ENCODE results near the gene ERICH3.

The ERICH3 gene, protein sequence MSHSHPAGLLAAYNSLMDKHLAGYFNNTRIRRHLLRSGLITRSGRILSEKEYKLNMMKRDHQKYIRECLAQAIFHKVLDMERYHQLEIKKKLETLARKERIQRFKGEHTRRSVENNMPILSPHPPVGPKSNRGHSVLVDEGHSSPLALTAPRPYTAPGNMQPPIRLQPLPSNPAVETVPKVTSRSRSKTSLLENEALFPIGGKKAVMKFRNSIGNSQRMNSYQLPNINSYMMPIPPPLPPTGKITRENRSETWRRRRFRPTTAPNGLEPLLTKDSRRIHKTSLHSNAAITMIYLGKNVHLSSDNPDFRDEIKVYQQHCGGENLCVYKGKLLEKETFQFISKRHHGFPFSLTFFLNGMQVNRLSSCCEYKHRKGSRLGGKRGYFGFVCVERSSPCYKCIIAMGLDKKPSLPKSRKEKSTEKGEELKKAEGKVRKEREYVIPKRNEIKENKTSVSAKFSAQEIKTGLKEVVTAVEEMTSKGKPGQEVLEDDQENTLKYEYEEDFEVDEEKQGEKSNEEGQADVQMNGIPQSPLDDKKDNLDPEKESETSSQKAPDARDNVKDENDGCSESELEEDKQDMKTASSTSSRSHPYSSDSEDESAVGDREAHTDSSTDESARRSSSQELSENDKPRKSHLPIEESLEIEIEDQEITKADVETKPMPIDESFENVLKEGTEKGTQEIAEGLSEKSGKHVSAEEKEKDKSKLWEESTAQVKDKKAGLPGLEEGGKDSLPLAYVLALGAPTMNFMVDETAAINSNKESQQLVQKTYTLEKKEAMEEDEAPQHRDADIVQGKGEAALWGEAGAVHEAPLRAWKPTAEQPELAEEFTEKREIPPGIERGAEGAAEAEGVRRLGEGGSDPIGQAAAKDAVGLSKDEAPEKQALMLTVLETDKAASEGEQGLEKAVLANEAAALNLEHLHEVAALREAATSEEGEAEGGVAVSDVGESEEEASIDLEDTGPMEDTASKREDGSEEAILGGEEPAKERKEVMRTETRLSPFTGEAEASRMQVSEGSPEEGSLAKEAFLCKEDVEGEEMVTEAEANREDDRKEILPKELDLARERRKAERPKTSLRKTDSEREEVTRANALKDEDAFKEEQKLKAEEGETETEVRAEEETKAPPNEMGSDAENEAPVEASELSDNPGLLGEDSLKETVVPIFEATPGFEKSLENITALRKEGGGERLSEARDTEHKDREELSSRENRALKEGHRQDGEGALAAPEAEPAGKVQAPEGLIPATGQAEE (N-terminal part only)

DNA sequence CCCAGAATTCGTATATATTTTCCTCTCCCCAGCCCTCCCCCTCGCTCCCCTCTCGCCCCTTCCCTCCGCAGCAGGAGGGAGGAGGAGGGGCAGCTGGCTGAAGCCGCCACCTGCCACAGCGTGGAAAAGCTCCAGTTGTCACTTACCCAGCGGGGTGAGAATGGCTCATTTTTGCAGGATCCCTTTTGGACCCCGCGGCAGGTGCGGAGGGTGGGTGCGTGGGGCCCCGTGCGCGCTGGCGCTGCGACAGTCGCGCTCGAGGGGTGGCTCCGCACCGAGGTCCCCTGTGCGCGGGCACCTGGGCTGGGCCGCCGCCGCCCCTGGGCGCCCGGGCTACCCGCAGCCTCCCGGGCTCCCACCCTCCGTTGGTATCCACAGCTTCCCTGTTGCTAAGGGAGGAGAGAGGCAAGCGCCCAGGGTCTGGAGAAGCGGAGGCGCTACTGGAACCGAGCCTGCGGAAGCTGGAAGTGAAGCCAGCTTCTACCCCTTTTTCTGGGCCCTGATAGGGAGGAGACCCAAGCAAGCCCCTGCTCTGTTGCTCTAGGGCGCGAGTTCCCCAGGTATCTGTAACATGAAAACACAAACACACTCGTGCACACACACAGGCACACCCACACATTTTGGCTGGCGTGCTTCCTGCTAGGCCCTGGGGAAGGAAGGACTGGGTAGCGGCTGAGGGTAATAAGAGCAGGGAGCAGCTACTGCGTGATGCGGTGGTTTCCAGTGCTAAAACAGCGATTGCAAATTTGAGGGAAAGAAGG is at the start of gene ERICH3:
Gene ERICH3, minus strand, starts transcription at position 442 of the 761 bp plus-strand sequence. Its CDS starts 273 bp downstream, at position 169.
- H3K27me3 ChIP-seq (ENCODE audit: control insufficient read depth in 1 of 2, insufficient read depth in 2 of 2, low read length in 2 of 2), result peaks cover 7 to 11% of the 10 kb centered on the region in 2 donors
- H3K9ac ChIP-seq (ENCODE audit: low read length), result no peak within 1 kb of the TSS
- H3K4me1 ChIP-seq (ENCODE audit: insufficient read depth, low read length), result no peaks in the 10 kb centered on the region
- no peaks in the 10 kb centered on the region for H3K9me3 ChIP-seq (ENCODE audit: low read length)
- H3K27ac ChIP-seq (ENCODE audit: low read depth, low read length), result no peak within 1 kb of the TSS
- H3K36me3 ChIP-seq (ENCODE audit: insufficient read depth, low read length), result no peaks in the 10 kb centered on the region
- H3K4me3 ChIP-seq (ENCODE audit: low read depth in 1 of 2, low read length in 2 of 2), result peak within 1 kb of the TSS; percentile 24 to 47

DNA sequence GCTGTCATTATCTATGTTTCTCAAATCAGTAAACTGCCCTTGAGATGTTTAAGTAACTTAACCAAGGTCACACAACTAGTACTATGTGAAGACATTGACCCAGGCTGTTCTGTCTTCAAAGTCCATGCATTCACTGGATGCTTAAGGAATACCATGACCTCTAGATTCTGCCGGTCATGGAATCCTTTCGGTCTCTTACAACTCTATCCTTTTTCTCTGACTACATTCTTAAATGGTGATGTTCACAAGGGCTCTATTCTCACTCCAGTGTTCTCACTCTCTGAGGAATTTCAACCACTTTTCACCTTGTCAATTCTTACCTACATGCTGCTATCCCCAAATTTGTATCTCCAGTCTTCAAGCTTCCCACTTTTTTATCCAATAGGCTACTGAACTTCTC is 44.0 kb upstream of the ERICH3 start:
- Histone ChIP-seq H3K36me3 (ENCODE audit: insufficient read depth, low read length) (peaks cover 67% of the 10 kb centered on the region), H3K27me3 (ENCODE audit: control insufficient read depth in 1 of 2, insufficient read depth in 2 of 2, low read length in 2 of 2) (no peaks in the 10 kb centered on the region), H3K4me3 (ENCODE audit: low read depth in 1 of 2, low read length in 2 of 2) (no peak overlapping the region), H3K4me1 (ENCODE audit: insufficient read depth, low read length) (peaks cover 12% of the 10 kb centered on the region), H3K27ac (ENCODE audit: low read depth, low read length) (no peak overlapping the region), H3K9me3 (ENCODE audit: low read length) (no peaks in the 10 kb centered on the region), H3K9ac (ENCODE audit: low read length) (no peak overlapping the region)

DNA sequence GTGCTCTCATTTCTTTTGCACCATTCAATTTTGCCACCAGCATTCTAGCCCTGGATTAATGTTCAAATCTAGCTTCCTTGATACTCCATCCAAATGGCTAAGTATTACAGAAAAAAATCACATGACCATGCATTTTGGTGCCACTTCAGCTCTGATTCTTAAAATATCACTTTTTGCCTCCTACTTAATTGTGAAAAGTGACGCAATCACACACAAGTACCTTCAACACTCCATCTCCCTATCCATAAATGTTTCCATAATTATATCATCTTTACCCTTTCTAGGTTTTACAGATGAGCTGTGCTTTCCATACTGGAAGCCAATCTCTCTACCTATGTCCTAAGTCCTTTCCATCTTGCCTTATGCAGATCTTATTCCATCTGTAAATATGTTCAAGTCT is 43.2 kb upstream of the ERICH3 start:
- Histone ChIP-seq H3K9me3 (ENCODE audit: low read length) (no peaks in the 10 kb centered on the region), H3K4me3 (ENCODE audit: low read depth in 1 of 2, low read length in 2 of 2) (no peak overlapping the region), H3K9ac (ENCODE audit: low read length) (no peak overlapping the region), H3K27me3 (ENCODE audit: control insufficient read depth in 1 of 2, insufficient read depth in 2 of 2, low read length in 2 of 2) (no peaks in the 10 kb centered on the region), H3K27ac (ENCODE audit: low read depth, low read length) (no peak overlapping the region), H3K36me3 (ENCODE audit: insufficient read depth, low read length) (peaks cover 59% of the 10 kb centered on the region), H3K4me1 (ENCODE audit: insufficient read depth, low read length) (peaks cover 12% of the 10 kb centered on the region)

DNA sequence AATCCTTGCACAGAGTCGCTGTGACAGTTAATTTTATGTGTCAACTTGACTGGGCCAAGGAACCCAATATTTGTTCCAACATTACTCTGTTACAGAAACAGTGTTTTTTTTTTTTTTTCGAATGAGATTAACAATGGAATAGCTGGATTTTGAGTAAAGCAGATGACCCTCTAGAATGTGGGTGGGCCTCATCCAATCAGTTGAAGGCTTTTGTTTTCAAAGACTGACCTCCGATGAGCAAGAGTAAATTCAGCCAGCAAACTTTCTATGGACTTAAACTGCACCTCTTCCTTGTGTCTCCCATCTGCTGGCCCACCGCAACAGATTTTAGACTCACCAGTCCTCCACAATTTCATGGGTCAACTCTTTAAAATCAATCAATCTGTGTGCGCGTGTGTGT is 42.2 kb upstream of the ERICH3 start:
- Histone ChIP-seq H3K4me3 (ENCODE audit: low read depth in 1 of 2, low read length in 2 of 2) (no peak overlapping the region), H3K27ac (ENCODE audit: low read depth, low read length) (no peak overlapping the region), H3K4me1 (ENCODE audit: insufficient read depth, low read length) (peaks cover 12% of the 10 kb centered on the region), H3K36me3 (ENCODE audit: insufficient read depth, low read length) (peaks cover 54% of the 10 kb centered on the region), H3K9ac (ENCODE audit: low read length) (no peak overlapping the region), H3K27me3 (ENCODE audit: control insufficient read depth in 1 of 2, insufficient read depth in 2 of 2, low read length in 2 of 2) (no peaks in the 10 kb centered on the region), H3K9me3 (ENCODE audit: low read length) (no peaks in the 10 kb centered on the region)

DNA sequence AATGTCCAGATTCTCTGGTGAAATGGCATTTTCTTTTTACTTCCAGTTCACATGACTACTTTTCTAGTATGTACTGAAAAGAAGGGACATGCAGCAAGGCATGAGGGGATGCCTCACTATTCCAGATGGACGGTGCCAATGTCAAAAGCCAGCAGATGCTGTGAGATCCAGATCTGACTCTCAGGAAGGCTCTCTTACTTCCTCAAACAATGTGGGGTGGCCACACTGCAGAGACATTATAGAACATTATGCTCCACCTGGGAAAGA is 41.6 kb upstream of the ERICH3 start:
- Histone ChIP-seq H3K36me3 (ENCODE audit: insufficient read depth, low read length) (peaks cover 57% of the 10 kb centered on the region), H3K4me1 (ENCODE audit: insufficient read depth, low read length) (peaks cover 12% of the 10 kb centered on the region), H3K4me3 (ENCODE audit: low read depth in 1 of 2, low read length in 2 of 2) (no peak overlapping the region), H3K27me3 (ENCODE audit: control insufficient read depth in 1 of 2, insufficient read depth in 2 of 2, low read length in 2 of 2) (no peaks in the 10 kb centered on the region), H3K9ac (ENCODE audit: low read length) (no peak overlapping the region), H3K27ac (ENCODE audit: low read depth, low read length) (no peak overlapping the region), H3K9me3 (ENCODE audit: low read length) (no peaks in the 10 kb centered on the region)

DNA sequence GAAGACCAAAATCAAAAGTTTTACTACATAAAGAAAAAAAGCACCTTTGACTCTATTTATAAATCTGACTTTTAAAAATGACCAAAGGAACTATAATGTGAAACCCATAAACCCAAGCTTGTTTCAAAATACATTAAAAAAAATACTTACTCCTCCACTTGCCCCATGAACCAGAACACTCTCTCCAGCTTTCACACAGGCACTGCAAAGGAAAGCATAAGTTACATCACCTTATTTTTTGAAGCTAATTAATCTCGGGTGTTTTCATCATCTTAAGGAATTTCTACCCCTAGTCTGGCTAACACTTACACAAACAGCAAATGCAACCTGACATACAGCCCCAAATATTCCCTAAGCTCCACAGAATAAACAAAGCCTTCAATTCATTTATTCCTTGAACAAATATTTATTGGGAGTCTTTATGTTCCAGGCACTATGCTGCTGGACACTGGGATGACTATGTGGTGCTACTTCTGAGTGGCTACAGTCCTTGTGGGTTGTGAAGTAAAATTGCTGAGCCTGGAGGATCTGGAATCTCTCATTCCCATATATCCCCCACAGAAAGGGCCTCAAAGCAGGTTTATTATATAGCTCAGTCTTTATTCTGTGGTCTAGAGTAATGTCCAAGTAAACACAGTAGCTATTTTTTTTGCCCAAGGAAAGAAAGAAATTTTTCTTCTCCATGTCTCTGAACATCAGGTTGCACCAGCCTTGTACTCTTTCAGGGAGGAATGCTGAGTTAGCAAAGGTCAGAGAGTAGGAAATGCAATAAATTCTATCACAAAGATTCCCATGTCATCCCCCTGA is 41.0 kb upstream of the ERICH3 start:
- Histone ChIP-seq H3K4me1 (ENCODE audit: insufficient read depth, low read length) (peaks cover 12% of the 10 kb centered on the region), H3K36me3 (ENCODE audit: insufficient read depth, low read length) (peaks cover 54% of the 10 kb centered on the region), H3K9ac (ENCODE audit: low read length) (no peak overlapping the region), H3K27me3 (ENCODE audit: control insufficient read depth in 1 of 2, insufficient read depth in 2 of 2, low read length in 2 of 2) (no peaks in the 10 kb centered on the region), H3K27ac (ENCODE audit: low read depth, low read length) (no peak overlapping the region), H3K4me3 (ENCODE audit: low read depth in 1 of 2, low read length in 2 of 2) (no peak overlapping the region), H3K9me3 (ENCODE audit: low read length) (no peaks in the 10 kb centered on the region)

DNA sequence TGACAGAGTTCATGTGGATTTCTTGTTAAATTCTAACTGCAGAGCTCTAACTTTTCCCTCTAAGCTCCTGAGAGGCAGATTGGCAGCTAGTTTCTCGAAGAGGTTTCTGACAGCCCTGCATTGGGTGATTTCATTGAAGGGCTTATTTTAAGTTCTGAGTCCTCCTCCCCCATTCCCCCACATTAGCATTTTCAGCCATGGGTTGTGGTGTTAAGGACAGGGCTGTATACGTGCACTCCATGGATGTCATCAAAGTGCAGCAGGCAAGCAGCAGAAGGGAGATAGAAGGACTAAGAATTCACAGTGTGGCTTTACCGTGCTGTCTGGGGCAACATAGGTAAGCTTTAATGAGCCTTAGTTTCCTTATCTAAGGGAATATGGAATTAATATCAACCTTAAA is 40.3 kb upstream of the ERICH3 start:
- Histone ChIP-seq H3K27ac (ENCODE audit: low read depth, low read length) (no peak overlapping the region), H3K36me3 (ENCODE audit: insufficient read depth, low read length) (peaks cover 57% of the 10 kb centered on the region)

DNA sequence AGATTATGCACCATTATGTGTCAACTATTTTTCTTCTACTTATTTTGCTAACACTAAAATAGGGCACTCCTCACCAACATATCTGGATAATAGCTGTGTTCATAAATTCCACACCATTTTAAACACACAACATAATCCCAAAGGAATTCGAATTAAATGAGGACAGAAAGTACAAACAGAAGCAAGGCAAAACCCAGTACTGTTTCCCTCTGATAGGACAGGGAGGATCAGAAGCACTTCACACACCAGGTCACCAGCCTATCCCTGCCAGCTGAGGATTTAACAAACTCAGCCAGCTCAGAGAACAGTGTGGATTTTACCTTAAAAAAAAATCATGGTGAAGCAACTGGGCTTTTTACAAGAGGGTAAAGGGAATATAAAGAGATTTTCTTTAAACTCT is 39.3 kb upstream of the ERICH3 start:
- H3K27me3 ChIP-seq (ENCODE audit: control insufficient read depth in 1 of 2, insufficient read depth in 2 of 2, low read length in 2 of 2), result no peaks in the 10 kb centered on the region
- H3K9ac ChIP-seq (ENCODE audit: low read length), result no peak overlapping the region
- no peak overlapping the region for H3K27ac ChIP-seq (ENCODE audit: low read depth, low read length)
- H3K36me3 ChIP-seq (ENCODE audit: insufficient read depth, low read length), result peaks cover 58% of the 10 kb centered on the region
- H3K4me1 ChIP-seq (ENCODE audit: insufficient read depth, low read length), result peaks cover 12% of the 10 kb centered on the region
- no peak overlapping the region for H3K4me3 ChIP-seq (ENCODE audit: low read depth in 1 of 2, low read length in 2 of 2)
- H3K9me3 ChIP-seq (ENCODE audit: low read length), result no peaks in the 10 kb centered on the region

More for the DNA sequence above, 40.3 kb upstream of the ERICH3 start:
- Histone ChIP-seq H3K9ac (ENCODE audit: low read length) (no peak overlapping the region), H3K27me3 (ENCODE audit: control insufficient read depth in 1 of 2, insufficient read depth in 2 of 2, low read length in 2 of 2) (no peaks in the 10 kb centered on the region), H3K4me3 (ENCODE audit: low read depth in 1 of 2, low read length in 2 of 2) (no peak overlapping the region), H3K9me3 (ENCODE audit: low read length) (no peaks in the 10 kb centered on the region), H3K4me1 (ENCODE audit: insufficient read depth, low read length) (peaks cover 12% of the 10 kb centered on the region)

DNA sequence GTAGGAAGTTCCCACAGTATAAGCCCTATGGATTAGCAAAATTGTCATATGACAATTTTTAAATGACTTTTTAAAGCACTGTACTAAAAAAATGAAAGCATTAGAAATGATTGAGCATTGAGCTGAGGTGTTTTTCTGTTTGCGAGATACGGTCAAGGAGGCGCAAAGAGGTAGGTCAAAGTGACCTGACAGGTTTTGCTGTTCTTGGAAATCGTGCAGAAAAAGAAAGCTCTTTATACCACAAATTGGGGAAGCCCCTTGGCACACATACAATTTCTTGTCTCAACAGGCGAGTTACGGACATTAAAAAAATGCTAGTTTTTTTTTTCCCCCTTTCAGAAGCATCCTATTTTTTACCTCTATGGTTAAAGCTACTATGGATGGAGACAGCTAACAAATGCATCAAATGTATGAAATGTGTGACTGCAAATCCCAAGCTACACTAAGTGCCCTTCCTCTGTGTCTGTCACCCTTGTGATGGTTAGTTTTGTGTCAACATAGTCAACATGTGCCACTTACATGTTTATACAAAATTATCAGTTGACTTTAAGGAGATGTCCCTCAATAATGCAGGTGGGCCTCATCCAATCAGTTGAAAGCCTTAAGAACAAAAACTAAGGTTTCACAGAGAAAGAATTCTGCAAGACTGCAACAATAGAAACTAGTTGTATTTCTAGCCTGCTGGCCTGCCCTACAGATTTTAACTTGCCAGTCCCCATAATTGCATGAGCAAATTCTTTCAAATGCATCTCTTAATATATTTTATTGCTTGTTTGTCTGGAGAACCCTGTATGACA is 30.0 kb upstream of the ERICH3 start:
- Histone ChIP-seq H3K9ac (ENCODE audit: low read length) (no peak overlapping the region), H3K27ac (ENCODE audit: low read depth, low read length) (no peak overlapping the region), H3K4me3 (ENCODE audit: low read depth in 1 of 2, low read length in 2 of 2) (no peak overlapping the region), H3K4me1 (ENCODE audit: insufficient read depth, low read length) (no peaks in the 10 kb centered on the region), H3K27me3 (ENCODE audit: control insufficient read depth in 1 of 2, insufficient read depth in 2 of 2, low read length in 2 of 2) (no peaks in the 10 kb centered on the region), H3K9me3 (ENCODE audit: low read length) (no peaks in the 10 kb centered on the region), H3K36me3 (ENCODE audit: insufficient read depth, low read length) (peaks cover 43% of the 10 kb centered on the region)

DNA sequence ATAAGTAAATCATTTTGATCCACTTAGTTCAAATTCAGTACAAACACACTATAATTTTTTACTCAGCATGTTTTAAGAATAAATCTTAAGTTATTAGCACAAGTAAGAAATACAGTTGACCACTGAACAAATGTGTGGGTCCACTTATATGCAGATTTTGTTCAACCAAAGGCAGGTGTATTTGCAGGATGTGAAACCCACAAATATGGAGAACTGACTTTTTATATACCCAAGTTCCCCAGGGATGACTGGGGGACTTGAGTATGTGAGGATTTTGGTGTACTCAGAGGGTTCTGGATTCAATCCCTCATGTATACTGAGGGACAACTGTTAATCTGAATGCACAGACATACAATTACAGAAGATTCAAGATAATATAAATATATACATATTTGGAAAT is 25.7 kb upstream of the ERICH3 start:
- Histone ChIP-seq H3K27me3 (ENCODE audit: control insufficient read depth in 1 of 2, insufficient read depth in 2 of 2, low read length in 2 of 2) (no peaks in the 10 kb centered on the region), H3K4me3 (ENCODE audit: low read depth in 1 of 2, low read length in 2 of 2) (no peak overlapping the region), H3K9ac (ENCODE audit: low read length) (no peak overlapping the region), H3K36me3 (ENCODE audit: insufficient read depth, low read length) (peaks cover 13% of the 10 kb centered on the region), H3K4me1 (ENCODE audit: insufficient read depth, low read length) (no peaks in the 10 kb centered on the region), H3K27ac (ENCODE audit: low read depth, low read length) (no peak overlapping the region), H3K9me3 (ENCODE audit: low read length) (no peaks in the 10 kb centered on the region)
